HTR-8/SVneo (cell line): ENCODE measurements around the gene TEN1.

Experiments
- DNase-seq: peaks from one replicate; pipeline ENCODE4 v3.0.0; 2011; ENCODE audit warnings: low spot score, mixed read lengths; ENCODE audit not compliant: insufficient read length
- FAIRE-seq: peaks from 2 replicates; lab custom pipeline; 2011; peaks lifted over from hg19 to GRCh38; lab: Jason Lieb, UNC

The TEN1 gene

GRCh38 chr17:76004750-76005262, 25.8 kb downstream of the TEN1 start:
- FAIRE-seq = no peak
- no peak for DNase-seq

- FAIRE-seq (peak; percentile 64), DNase-seq (peak; percentile 73)
These were observed 26.5 kb downstream of the TEN1 start for GRCh38 chr17:76005263-76006149.

GRCh38 chr17:76007131-76007849, 28.2 kb downstream of the TEN1 start:
- DNase-seq (no peak), FAIRE-seq (peak; percentile 33)

- FAIRE-seq (no peak), DNase-seq (no peak)
These were observed 28.8 kb downstream of the TEN1 start for GRCh38 chr17:76007850-76008165.

- FAIRE-seq = no peak
These were observed 29.2 kb downstream of the TEN1 start for GRCh38 chr17:76008208-76008607.

GRCh38 chr17:76008630-76009425, 29.8 kb downstream of the TEN1 start:
- FAIRE-seq (no peak), DNase-seq (no peak)

More at GRCh38 chr17:76008208-76008607, 29.2 kb downstream of the TEN1 start:
- no peak for DNase-seq

- no peak for FAIRE-seq
- no peak for DNase-seq
These were observed 30.4 kb downstream of the TEN1 start for GRCh38 chr17:76009447-76009846.

GRCh38 chr17:76009969-76010661, 31.1 kb downstream of the TEN1 start:
- FAIRE-seq = no peak
- DNase-seq = no peak

- FAIRE-seq (no peak), DNase-seq (no peak)
These were observed 32.9 kb downstream of the TEN1 start for GRCh38 chr17:76011951-76012350.

GRCh38 chr17:76013377-76013932, 34.4 kb downstream of the TEN1 start:
- DNase-seq = no peak
- FAIRE-seq = no peak

- FAIRE-seq (peak; percentile 91), DNase-seq (peak; percentile 91)
These were observed 35.3 kb downstream of the TEN1 start for GRCh38 chr17:76014100-76014924.

- no peak for FAIRE-seq
- no peak for DNase-seq
These were observed 35.9 kb downstream of the TEN1 start for GRCh38 chr17:76014925-76015261.

- DNase-seq = no peak
- FAIRE-seq = no peak
These were observed 38.7 kb downstream of the TEN1 start for GRCh38 chr17:76017481-76018339.

- FAIRE-seq = no peak
These were observed 39.3 kb downstream of the TEN1 start for GRCh38 chr17:76018340-76018680.

GRCh38 chr17:76018801-76019200, 39.8 kb downstream of the TEN1 start:
- no peak for FAIRE-seq
- no peak for DNase-seq

More at GRCh38 chr17:76018340-76018680, 39.3 kb downstream of the TEN1 start:
- DNase-seq = no peak

- no peak for FAIRE-seq
- no peak for DNase-seq
These were observed 40.9 kb downstream of the TEN1 start for GRCh38 chr17:76019833-76020467.

- DNase-seq (no peak), FAIRE-seq (no peak)
These were observed 43.2 kb downstream of the TEN1 start for GRCh38 chr17:76022285-76022684.
